ENCODE results near the gene INO80.

DNA sequence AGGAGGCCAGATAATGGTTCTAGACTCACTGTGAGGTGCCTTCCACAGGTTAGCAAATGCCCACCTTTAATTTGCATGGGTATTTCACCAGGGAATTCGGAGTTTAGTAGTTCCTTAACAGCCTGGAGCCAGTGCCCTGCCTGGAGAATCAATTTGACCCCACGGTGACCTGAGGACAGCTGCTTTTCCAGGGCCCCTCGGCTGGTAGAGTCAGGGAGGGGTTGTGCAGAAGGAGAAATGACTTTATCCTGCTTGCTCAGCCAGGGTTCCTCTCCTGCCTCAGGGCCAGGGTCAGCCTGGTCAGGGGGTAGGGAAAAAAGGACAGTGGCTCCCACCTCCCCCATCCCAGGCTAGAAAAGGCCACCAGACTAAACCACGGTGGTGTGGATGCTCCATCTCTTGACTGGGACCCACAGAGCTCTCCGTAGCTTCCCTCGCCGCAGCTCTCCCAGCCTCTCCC is 175.0 kb downstream of the INO80 start:
- TF ChIP-seq, protein P1, sequence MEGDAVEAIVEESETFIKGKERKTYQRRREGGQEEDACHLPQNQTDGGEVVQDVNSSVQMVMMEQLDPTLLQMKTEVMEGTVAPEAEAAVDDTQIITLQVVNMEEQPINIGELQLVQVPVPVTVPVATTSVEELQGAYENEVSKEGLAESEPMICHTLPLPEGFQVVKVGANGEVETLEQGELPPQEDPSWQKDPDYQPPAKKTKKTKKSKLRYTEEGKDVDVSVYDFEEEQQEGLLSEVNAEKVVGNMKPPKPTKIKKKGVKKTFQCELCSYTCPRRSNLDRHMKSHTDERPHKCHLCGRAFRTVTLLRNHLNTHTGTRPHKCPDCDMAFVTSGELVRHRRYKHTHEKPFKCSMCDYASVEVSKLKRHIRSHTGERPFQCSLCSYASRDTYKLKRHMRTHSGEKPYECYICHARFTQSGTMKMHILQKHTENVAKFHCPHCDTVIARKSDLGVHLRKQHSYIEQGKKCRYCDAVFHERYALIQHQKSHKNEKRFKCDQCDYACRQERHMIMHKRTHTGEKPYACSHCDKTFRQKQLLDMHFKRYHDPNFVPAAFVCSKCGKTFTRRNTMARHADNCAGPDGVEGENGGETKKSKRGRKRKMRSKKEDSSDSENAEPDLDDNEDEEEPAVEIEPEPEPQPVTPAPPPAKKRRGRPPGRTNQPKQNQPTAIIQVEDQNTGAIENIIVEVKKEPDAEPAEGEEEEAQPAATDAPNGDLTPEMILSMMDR (conservative IDR thresholded peaks at IDR 0.05; ENCODE audit: low read depth, low read length), result no peak
- TF ChIP-seq EZH2 (IDR thresholded peaks at IDR 0.05; ENCODE audit: low read length, unreplicated experiment) (no peak), EZH2phosphoT487 (IDR thresholded peaks at IDR 0.05; ENCODE audit: borderline replicate concordance, low read length) (no peak)
